CD4-positive, alpha-beta T cell treated with Interleukin-15 for 1 hour (primary cell): Measurements from ENCODE around the gene GSN.
A peak's percentile ranks its signal among the peaks of the same experiment; 100 is the strongest.

Experiments used
- DNase-seq: peaks from one replicate; pipeline ENCODE4 v3.0.0-alpha.2; 2020

The GSN gene

DNA sequence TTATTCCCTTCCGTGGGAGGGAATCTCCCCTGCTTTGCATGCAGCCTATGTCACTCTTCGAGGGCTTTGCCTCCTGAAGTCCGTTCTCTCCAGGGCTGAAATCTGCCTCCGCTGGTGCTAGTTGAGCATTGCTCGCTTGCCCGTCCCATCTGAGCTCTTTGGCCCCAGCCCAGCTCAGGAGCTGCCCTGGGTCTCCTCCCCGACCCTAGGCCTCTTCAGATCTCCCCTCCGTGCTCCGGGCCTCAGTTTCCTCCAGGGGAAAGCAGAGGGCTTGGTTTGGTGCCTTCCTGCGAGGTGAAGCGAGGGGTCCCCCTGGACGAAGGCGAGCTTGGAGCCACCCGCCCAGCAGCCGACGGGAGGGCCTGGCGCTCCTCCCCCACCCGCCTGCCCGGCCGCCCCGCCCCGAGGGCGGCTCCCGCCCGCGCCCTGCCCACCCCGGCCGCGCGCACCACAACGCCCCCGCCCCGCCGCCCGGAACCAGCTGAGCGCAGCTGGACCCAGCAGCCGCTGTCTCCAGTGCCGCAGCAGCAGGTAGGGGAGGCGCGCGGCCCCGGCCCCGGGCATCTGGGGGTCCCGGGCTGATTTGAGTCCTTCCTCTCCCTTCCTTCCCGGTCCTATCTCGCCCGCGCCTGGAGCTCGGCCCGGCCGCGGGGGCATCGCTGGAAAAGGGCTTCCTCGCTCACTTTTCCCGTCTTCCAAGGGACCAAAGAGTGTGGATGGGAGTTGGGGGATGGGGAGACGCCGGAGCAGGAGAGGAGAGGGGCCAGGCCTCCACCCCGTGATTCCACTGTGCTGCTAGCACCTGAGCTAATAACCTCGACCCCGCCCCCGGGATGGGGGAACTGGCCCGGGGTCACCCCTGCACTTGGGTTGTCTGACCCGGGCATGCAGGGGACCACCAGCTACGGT, at the start of gene GSN:
TSS of gene GSN (plus strand) at position 474 of the 909 bp plus-strand sequence. CDS start 33,810 bp downstream, outside the sequence.
- DNase-seq, result peak; percentile 51

DNA sequence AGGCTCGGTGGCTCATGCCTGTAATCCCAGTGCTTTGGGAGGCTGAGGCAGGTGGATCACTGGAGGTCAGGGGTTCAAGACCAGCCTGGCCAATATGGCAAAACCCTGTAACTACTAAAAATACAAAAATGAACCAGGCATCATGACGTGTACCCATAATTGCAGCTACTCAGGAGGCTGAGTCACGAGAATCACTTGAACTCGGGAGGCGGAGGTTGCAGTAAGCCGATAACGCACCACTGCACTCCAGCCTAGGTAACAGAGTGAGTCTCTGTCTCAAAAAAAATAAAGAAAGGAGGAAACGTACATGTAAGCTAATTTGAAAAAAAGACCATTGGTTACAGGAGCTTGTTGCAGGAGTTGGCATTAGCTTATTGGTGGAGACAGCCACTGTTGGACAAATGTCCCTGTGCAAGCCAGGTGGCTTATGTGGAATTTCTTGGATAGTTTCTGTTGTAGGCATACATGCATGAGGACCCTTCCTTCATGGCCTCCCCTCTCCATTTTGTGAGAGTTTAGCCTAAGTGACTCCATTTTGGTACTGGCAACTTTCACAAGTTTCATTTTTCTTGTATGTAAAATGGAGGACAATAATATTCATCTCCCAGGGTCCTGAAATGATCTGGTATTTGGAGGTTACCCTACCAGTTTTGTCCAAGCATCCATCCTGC, 49.5 kb upstream of the GSN start:
- DNase-seq, result no peak

DNA sequence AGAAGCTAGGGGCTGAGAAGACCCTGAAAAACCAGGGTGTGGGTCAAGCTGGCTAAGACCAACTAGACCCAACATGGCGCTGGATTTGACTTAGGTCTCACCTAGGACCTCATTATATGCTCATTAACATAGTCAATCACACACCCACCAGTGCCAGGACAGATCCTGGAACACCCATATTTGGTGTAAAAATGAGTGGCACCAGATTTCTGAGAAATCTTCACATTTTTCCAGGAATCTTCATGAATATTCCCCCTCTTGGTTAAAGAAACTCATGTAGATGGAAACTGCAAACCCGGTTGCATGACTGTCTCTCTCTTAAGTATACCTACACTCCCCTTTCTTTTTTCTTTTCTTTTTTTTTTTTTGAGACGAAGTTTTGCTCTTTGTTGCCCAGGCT, 48.4 kb upstream of the GSN start:
- no peak for DNase-seq

DNA sequence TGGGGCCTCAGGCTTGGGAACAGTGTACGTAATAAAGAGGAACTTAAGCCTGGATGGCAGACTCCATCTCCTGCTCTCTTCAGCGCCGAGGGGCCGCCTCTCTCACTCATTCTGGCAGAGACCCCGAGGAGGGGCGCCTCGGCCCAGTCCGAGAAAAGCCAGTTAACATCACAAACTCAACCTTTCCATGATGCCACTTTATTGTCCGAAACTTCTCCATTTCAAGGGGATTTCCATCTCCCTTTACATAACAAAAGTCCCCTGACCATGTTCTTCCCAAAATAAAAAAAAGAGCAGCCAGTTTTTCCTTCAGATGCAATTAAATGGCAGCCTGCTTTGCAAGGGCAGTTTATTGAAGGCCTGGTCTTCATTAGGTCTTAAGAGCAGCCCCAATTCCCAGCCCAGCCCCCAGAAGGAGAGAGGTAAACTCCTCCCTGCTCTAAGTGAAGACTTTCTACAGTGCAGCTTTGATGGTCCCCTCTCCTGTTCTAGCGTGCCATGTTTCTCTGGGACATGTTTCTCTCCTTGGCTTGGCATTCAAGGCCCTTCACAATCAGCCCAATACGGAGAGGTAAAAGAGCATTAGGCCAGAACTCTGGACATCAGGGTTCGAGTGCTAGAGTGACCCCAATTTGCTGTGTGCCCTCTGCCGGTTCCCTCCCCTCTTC, 46.8 kb upstream of the GSN start:
- no peak for DNase-seq

DNA sequence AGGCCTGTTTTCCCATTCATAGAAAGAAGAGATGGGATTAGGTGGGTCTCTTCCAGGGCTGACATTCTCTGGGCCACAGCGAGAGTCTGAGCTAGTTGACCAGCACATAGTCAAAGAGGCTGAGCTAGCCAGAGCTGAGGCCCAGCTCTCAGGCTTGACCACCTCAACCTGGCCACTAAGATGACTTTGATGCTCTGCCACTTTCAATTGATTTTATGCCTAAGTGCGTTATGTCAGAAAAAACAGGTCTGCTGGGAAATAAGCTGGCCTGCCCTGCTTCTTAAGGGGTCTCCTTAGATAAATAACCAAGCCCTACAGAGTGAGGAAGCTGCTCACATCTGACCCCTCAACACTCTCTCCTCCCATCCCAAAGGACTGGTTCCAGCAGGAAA, 46.3 kb upstream of the GSN start:
- no peak for DNase-seq

DNA sequence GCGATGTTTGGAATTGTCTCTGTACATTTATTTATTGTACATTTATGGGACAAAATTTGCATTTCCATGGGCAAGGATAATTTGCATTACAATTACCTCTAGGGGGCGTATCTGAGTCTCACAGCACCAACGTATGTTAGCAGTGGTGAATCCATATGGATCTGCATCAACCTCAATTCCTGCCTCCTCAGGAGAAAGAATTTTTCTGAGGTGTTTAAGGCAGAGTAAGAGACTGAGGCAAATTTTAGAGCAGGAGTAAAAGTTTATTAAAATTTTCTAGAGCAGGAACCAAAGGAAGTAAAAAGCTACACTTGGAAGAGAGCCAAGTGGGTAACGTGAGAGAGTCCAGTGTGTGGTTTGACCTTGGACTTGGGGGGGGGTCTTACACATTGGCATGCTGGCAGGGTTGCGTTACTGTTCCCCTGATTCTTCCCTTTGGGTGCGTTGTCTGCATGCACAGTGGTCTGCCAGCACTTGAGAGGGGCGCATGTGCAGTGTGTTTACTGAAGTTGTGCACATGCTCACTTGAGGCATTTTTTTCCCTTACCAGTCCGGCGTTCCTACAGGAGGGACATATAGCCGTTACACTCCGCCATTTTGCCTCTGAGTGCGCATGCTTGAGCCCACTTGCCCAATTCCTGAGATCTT, 45.3 kb upstream of the GSN start:
- DNase-seq, result no peak

DNA sequence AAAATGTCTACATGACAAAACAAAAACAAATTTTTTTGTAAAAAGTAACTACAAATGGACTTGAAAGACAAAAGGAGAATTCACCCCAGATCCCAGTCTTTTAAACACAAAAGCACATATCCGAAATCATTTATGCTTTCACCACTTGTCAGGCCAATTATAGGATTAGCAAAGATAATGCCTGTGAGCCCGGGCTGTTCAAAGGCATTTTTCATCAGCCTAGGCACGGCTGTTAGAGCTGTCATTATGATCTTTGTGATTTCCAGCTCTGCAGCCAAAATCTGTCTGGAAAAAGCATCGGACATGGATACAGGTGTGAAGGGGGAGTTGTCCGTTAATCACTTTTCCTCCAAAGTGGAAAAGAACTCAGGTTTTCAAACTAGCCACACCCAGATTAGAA, 42.7 kb upstream of the GSN start:
- no peak for DNase-seq

DNA sequence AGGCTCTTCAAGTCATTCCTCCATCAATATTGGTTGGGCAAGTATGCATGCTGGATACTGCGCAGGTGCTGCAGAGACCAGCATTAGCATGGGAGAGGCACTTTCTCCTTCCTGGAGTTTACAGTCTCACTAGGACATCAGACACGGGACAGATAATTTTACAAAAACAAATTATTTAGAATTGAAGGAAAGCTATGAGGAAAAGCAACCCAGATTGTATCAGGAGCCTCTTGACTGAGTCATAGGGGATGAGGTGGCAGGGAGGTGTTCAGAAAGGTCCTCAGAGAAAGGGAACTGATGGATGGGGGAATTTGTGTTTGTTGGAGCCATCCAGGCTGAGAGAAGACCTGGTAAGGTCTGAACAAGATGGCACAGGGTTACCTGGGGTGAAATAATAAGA, 41.8 kb upstream of the GSN start:
- DNase-seq, result no peak

DNA sequence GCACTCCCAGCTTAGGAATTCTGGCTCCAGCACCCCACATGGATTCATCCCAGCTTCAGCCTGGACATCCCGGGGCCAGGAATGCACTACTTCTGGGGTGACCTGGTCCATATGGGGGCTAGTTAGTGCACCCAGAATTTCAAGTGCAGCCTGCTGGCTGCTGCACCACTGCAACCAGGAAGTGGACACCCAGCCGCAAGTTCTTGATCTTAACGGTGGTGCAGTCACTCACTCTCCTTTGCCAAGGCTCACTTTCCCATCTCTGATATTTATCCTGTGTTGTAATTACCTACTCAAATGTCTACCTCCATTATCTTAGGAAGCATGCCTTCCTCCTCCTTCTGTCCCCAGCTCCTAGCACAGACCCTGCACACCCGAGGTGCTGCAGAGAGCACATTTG, 40.1 kb upstream of the GSN start:
- DNase-seq, result no peak

DNA sequence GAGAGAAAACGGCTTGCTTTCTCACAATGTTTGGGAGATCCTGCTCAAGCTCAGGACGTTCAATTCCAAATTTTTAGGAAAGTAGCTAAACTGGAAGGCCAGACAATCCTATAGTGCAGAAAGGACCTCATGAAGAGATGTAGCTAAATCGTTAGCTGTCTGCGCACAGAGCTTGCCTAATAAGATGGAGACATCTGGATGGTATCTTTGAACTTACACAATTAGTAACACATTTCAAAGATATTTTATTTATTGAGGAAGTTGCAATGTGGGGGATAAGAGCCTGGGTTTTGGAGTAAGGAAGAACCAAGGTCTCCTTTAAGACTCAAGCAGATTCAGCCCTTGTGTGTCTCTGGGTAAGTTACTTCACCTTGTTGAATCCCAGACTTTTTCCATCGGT, 37.7 kb upstream of the GSN start:
- no peak for DNase-seq

DNA sequence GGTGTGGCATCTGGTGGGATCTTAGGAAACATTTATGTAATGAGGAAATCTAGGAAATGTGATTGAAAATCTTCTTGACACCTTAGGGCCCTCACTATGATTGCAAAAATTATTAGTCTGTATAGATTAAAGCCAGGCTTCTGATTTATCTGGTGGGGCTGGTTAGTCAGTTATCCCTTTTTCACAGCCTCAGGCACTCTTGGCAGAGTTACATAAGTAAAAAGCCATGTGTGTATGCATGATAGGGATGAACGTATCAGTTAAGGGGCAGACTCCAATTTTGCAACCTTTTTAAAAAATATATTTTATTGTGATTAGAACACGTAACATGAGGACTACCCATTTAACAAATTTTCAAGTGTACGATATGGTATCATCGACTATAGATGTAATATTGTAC, 35.7 kb upstream of the GSN start:
- DNase-seq, result no peak

DNA sequence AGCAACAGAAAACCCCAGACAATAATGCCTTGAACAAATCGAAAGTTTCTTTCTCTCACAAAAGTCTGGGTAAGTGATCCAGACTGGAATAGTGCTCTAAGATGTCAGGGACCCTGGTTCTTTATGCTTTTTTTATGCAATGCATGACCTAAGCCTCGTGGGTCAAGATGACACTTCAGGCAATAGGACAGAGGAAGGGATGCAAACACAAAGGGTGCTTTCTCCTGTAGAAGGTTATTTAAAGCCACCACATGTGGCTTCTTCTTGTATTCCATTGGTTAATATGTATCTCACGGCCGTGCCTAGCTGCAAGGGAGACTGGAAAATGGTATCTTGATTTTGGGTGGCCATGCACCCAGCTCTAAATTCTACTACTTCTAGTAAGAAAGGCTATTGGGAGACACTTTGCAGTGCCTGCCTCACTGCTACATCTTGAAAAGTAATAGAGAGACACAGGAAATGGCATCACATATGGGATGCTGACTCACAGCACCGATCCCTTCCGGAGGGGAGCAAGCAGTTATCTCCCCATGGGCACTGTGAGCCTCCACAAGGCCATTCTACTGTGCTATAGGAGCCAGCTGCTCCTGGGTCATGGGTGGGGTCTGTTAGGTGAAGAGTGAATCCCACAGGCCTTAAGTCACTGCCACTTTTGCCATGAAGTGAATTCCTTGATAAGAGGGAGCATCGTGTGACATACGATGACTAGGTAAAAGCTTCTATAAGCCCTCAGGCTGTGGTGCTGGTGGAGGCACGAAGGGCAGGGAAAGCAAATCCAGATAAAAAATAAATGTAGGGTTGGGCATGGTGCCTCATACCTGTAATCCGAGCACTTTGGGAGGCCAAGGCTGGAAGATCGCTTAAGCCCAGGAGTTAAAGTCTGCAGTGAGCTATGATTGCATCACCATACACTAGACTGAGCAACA, 33.8 kb upstream of the GSN start:
- peak; percentile 36 for DNase-seq

DNA sequence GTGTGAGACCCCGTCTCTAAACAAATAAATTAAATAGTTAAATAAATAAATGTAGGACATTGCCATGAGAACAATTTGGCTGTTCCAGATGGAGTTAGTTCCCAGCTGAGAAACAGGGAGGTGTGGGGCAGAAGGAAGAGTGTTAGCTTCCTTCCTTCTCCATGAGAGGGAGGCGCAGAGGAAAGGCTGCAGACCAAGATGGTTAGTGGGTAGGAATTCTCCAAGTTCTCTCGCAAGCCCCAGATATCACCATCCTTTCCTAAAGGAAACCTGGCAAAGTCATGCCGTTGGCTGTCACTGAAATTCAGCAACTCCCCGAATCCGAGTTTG, 33.2 kb upstream of the GSN start:
- no peak for DNase-seq

DNA sequence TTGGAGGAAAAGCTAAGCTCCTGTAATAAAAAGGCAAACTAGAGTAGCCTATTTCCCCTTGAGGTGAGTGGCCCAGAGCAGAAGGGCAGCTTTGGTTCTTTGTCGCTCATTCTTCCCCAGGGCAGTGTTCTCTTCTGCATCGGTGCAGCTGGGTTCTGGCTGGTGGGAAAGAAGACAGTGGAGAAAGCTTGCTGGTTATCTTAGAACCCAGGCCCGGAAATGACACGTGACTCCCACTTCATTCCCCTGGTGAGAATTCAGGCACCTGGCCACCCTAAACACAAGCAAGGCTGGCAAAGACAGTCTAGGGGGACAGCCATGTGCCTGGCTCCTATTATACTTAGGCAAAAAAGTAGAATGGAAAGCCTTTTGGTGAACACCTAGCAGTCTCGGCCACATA, 32.5 kb upstream of the GSN start:
- no peak for DNase-seq

DNA sequence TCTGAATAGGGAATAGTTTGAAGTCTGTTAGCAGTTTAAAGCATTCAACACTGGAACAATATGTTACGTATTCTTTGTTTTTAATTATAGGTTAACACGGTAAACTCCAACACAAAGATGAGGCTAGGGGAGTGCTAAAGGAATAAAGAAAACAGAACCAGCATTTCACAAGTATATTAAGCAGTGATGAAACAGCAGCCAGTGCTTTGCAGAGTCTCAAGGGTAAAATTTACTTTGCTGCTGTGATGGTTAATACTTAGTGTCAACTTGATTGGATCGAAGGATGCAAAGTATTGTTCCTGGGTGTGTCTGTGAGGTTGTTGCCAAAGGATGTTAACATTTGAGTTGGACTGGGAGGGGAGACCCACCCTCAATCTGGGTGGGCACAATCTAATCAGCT, 30.0 kb upstream of the GSN start:
- DNase-seq, result no peak

DNA sequence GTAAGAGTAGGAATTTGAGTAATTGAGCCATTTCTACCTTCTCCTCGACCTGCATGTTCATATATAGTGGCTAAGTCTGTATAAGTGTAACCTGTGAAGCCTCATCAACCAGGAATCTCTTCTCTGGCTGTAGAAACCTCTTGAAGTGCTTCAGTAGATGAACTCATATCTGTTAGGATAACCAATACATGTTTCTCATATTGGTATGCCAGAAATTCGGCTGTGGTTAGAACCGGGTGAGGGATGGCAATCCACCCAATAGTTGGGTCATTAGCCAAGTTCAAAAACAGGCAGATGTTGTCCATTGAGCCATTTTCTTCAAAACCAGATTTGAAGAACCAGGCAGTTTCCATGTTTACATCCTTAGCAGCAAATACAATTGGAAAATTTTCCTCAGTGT, 28.9 kb upstream of the GSN start:
- DNase-seq, result no peak

DNA sequence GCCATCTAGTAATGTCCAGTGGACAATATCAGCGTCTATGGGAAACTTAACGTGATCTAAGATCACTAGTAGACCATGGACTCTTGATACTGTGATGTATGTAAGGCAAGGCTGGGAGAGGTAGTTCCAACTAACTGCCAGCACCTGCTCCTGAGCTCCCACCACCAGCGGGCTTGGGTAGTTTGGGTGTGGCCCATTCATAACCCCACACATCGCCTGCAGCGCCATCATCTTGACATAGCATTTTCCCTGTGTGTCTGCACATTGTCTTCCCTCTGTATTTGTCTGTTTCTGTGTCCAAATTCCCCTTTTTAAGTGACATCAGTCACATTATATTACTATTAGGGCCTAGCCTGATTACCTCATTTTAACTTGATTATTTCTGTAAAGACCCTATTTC, 28.1 kb upstream of the GSN start:
- no peak for DNase-seq

DNA sequence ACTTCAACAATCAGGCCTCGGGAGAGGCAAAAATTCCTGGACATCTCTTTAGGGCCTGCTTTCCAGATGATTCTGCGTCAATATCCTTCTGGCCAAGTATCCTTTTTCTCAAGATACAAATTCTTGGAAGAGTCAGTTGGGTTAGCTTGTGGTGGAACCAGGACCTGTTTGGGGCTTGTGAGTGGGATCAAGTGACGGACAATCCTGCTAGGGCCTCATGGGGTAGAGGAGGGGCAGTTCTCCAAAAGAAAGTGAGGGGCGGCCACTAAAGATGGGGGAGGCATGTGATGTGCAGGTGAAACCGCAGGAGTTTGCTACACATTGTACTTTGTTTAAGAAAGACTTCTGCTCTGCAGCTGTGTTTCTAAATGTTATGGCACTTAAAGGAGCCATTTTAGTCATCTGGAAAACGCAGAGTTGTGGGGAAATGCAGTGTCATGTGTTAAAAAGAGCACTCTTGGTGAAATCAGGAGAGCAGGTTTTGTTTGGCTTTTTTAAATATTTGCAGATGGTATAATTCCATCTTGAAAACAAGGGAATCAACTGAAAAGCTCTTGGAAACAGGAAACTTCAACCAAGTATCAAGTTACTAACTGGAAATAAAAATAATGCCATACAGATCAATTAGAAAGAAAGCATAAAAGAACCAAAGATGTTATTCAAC, 27.4 kb upstream of the GSN start:
- DNase-seq, result no peak

DNA sequence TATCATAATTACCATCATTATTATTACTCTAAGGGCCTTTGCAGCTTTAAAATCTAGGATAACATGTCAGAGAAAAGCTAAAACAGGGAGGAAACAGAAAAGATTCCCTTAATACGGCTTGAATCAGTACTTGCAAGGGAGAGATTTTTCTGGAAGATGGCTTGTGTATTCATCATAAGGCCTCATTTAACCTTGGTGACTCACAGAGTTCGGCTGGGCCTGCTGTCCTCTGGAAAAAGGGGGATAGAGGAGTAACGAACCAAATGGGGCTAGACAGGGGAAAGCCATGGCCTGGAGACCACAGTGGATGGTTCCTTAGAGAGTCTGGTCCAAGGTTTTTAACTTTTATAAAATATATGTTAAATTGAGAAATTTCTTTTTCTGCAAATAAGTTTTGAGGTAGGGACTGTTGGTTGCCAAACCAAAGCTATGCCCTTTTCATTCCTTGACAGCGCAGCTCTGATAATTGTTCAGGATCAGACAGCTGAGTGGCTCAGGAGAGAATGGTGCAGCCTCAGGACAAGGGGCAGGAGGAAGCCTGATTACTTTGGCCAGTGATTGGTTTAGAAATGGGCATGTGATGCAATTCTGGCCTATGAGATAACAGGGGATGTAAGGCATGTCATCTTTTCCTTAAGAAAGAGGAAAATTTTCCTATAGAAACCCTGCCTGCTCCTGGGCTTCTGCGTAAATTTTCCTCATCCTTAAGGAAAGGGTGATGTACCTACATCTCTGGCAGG, 25.6 kb upstream of the GSN start:
- no peak for DNase-seq

DNA sequence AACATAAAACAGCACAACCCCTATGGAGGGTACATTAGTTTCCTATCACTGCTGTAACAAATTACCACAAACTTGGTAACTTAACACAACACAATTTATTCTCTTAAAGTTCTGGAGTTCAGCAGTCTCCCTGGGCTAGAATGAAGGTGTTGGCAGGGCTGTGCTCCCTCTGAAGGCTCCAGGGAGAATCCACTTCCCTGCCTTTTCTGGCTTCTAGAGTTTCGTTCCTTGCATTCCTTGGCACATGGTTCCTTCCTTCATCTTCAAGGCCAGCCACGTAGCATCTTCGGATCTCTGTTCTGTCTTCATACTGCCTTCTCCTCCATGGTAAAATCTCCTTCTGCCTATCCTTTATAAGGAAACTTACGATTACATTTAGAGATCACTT, 25.0 kb upstream of the GSN start:
- DNase-seq, result no peak
